ENCODE results near the gene UBE2G1. TPM values are rescaled to one million over a fixed set of nuclear protein-coding genes. Genes with fewer than 3 reads are reported as not detected.

Gene UBE2G1
- total RNA-seq, 1 experiment from 2014 or later = 80.6 TPM

DNA sequence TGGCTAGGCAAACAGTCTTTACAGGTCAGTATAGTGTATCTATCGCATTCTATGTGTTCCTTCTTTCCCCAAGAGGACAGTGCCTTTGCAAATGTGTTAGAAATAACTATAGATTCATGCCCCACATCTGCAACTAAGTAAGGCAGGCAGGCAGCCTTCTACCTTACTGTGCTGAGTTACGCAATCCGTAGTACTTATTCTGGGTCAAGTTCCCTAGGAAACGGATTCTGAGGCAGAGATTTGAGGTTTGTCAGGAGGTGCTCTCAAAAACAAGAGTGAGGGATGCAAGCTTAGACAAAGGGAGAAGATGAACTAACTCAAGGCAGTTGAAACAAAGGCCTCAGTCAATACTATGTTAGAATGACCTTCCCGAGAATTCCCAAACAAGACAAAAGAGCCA, 90.0 kb downstream of the UBE2G1 start:
- Histone ChIP-seq H3K36me3 (ENCODE audit: control insufficient read depth in 1 of 2, insufficient read depth in 2 of 2, low read length in 2 of 2) (peaks cover 2 to 5% of the 10 kb centered on the region in 2 experiments; a peak in 2 of 4 replicates), H3K9ac (ENCODE audit: low read length) (no peak overlapping the region), H3K4me3 (replicated peaks in 1 of 2; ENCODE audit: low read depth in 1 of 2, low read length in 2 of 2) (no peak overlapping the region), H4K20me1 (ENCODE audit: insufficient read depth) (no peaks in the 10 kb centered on the region), H3K27ac (ENCODE audit: low read depth, low read length) (no peak overlapping the region), H3K9me2 (ENCODE audit: insufficient read depth) (no peaks in the 10 kb centered on the region), H3K79me2 (ENCODE audit: insufficient read depth, low read length) (peaks cover 55% of the 10 kb centered on the region), H3K4me2 (ENCODE audit: low read length) (no peak overlapping the region), H3K9me3 (ENCODE audit: control insufficient read depth in 1 of 2, insufficient read depth in 1 of 2, low read depth in 1 of 2, low read length in 2 of 2) (no peaks in the 10 kb centered on the region), H3K27me3 (ENCODE audit: insufficient read depth, low read length) (no peaks in the 10 kb centered on the region), H2AFZ (ENCODE audit: low read depth, low read length, poor library complexity, severe bottlenecking) (no peak overlapping the region), H3K4me1 (ENCODE audit: control insufficient read depth in 1 of 2, insufficient read depth in 2 of 2, low read length in 2 of 2) (no peaks in the 10 kb centered on the region)
- no TSS peak for BruUV-seq (replicated peaks)
- intact Hi-C loops (cut with micrococcal nuclease) = no loop called here
- ChIA-PET POLR2A (no interaction called here), RAD21 (ENCODE audit: low non-redundant PET in 1 of 2, low total read pairs in 2 of 2, uncharacterized antibody in 2 of 2, unreplicated experiment in 2 of 2) (no interaction called here), CTCF (no interaction called here)
- no peak for DNase-seq (ENCODE audit: low read depth, low spot score)
- no peak for ATAC-seq
- no peak for TF ChIP-seq ZFX (IDR thresholded peaks at IDR 0.05)
- TF ChIP-seq JUND (IDR thresholded peaks at IDR 0.05) = no peak
- no peak for TF ChIP-seq ELF1 (IDR thresholded peaks at IDR 0.05; ENCODE audit: borderline replicate concordance, low read depth)
- TF ChIP-seq POLR2AphosphoS5 (IDR thresholded peaks at IDR 0.05; ENCODE audit: low read depth, low read length) = no peak
- no peak for TF ChIP-seq FOSL1 (IDR thresholded peaks at IDR 0.05; ENCODE audit: low read depth)
- TF ChIP-seq EZH2phosphoT487 (IDR thresholded peaks at IDR 0.05; ENCODE audit: borderline replicate concordance) = no peak
- TF ChIP-seq EZH2 (IDR thresholded peaks at IDR 0.05) = no peak
- TF ChIP-seq SRF (IDR thresholded peaks at IDR 0.05; ENCODE audit: low read depth) = no peak
- TF ChIP-seq REST (IDR thresholded peaks at IDR 0.05; ENCODE audit: low read depth) = no peak
- TF ChIP-seq ATF3 (IDR thresholded peaks at IDR 0.05) = no peak
- TF ChIP-seq ZNF274 (IDR thresholded peaks at IDR 0.05; ENCODE audit: low read depth, low read length) = no peak

Data from HCT116 (cell line).